Skin epidermis (tissue), 12 donors: Measurements from ENCODE around the gene NXNL1.
A peak's percentile ranks its signal among the peaks of the same experiment; 100 is the strongest.
"Not testable (repeated sequence)": the region's sequence is repeated elsewhere in the genome, so short reads cannot be mapped to it uniquely, and the experiment has no call there.

Experiments used
- H3K27ac ChIP-seq, 21 experiments: fragments of 200-600 bp; sonication (generic) in 11 of 21; one replicate each; pipeline ENCODE4 v1.5.0; 2020; ENCODE audit warnings: mild to moderate bottlenecking in 3 of 21, inconsistent platforms in 2 of 21, moderate library complexity in 2 of 21
- H3K4me3 ChIP-seq, 7 experiments: fragments of 200-600 bp; sonication (generic) in 2 of 7; one replicate each; pipeline ENCODE4 v1.5.0; 2020; ENCODE audit warnings: inconsistent platforms in 2 of 7, mild to moderate bottlenecking in 2 of 7, moderate library complexity in 1 of 7

NXNL1 gene

GRCh38 chr19:17460372-17461230, at the start of gene NXNL1:
Gene NXNL1 (minus strand): TSS chr19:17460926. CDS start chr19:17460869, 57 bp downstream.
- H3K27ac ChIP-seq = no peak within 1 kb of the TSS
- no peak within 1 kb of the TSS for H3K4me3 ChIP-seq

GRCh38 chr19:17508558-17508933, 47.8 kb upstream of the NXNL1 start:
- peak overlapping the region in 11 of 21 experiments; percentile 9 to 62 (median 41) for H3K27ac ChIP-seq
- not testable (repeated sequence) for H3K4me3 ChIP-seq

GRCh38 chr19:17506745-17507144, 46.0 kb upstream of the NXNL1 start:
- H3K27ac ChIP-seq = no peak overlapping the region
- no peak overlapping the region for H3K4me3 ChIP-seq

- Histone ChIP-seq H3K27ac (peak overlapping the region in 11 of 21 experiments; percentile 0 to 72 (median 35)), H3K4me3 (no peak overlapping the region)
These were observed 44.5 kb upstream of the NXNL1 start for GRCh38 chr19:17505223-17505622.

- no peak overlapping the region for H3K4me3 ChIP-seq
- H3K27ac ChIP-seq = peak overlapping the region in 7 of 21 experiments; percentile 1 to 72 (median 49)
These were observed 43.7 kb upstream of the NXNL1 start for GRCh38 chr19:17504456-17504855.

- Histone ChIP-seq H3K27ac (peak overlapping the region in 5 of 21 experiments; percentile 35 to 67 (median 49)), H3K4me3 (no peak overlapping the region)
These were observed 43.3 kb upstream of the NXNL1 start for GRCh38 chr19:17504030-17504429.

GRCh38 chr19:17503240-17503639, 42.5 kb upstream of the NXNL1 start:
- Histone ChIP-seq H3K4me3 (no peak overlapping the region), H3K27ac (no peak overlapping the region)

- Histone ChIP-seq H3K4me3 (no peak overlapping the region), H3K27ac (peak overlapping the region in 12 of 21 experiments; percentile 13 to 73 (median 62))
These were observed 39.9 kb upstream of the NXNL1 start for GRCh38 chr19:17500447-17501198.

GRCh38 chr19:17499648-17500446, 39.1 kb upstream of the NXNL1 start:
- peak overlapping the region in 15 of 21 experiments; percentile 13 to 73 (median 57) for H3K27ac ChIP-seq
- H3K4me3 ChIP-seq = no peak overlapping the region

GRCh38 chr19:17499025-17499424, 38.3 kb upstream of the NXNL1 start:
- H3K27ac ChIP-seq = peak overlapping the region in 1 of 21 experiments; percentile 47
- not testable (repeated sequence) for H3K4me3 ChIP-seq

- H3K4me3 ChIP-seq = no peak overlapping the region
These were observed 36.5 kb upstream of the NXNL1 start for GRCh38 chr19:17497149-17497798.

GRCh38 chr19:17496337-17496997, 35.7 kb upstream of the NXNL1 start:
- H3K4me3 ChIP-seq = no peak overlapping the region
- no peak overlapping the region for H3K27ac ChIP-seq

More at GRCh38 chr19:17497149-17497798, 36.5 kb upstream of the NXNL1 start:
- peak overlapping the region in 1 of 21 experiments; percentile 19 for H3K27ac ChIP-seq

GRCh38 chr19:17495639-17496296, 35.0 kb upstream of the NXNL1 start:
- no peak overlapping the region for H3K27ac ChIP-seq
- H3K4me3 ChIP-seq = no peak overlapping the region

GRCh38 chr19:17491287-17491686, 30.6 kb upstream of the NXNL1 start:
- peak overlapping the region in 7 of 21 experiments; percentile 2 to 64 (median 49) for H3K27ac ChIP-seq
- H3K4me3 ChIP-seq = no peak overlapping the region

GRCh38 chr19:17490411-17490810, 29.7 kb upstream of the NXNL1 start:
- no peak overlapping the region for H3K4me3 ChIP-seq

GRCh38 chr19:17489392-17490030, 28.8 kb upstream of the NXNL1 start:
- Histone ChIP-seq H3K4me3 (no peak overlapping the region), H3K27ac (peak overlapping the region in 12 of 21 experiments; percentile 29 to 70 (median 48))

More at GRCh38 chr19:17490411-17490810, 29.7 kb upstream of the NXNL1 start:
- H3K27ac ChIP-seq = peak overlapping the region in 9 of 21 experiments; percentile 2 to 64 (median 33)

GRCh38 chr19:17488593-17489391, 28.1 kb upstream of the NXNL1 start:
- peak overlapping the region in 2 of 7 experiments; percentile 3 to 17 for H3K4me3 ChIP-seq
- peak overlapping the region in 14 of 21 experiments; percentile 5 to 70 (median 48) for H3K27ac ChIP-seq
